HG02852 (cell line): ENCODE data around the gene KLHL26.
"Not testable (repeated sequence)": the region's sequence is repeated elsewhere in the genome, so short reads cannot be mapped to it uniquely, and the experiment has no call there.

Source experiments
- ATAC-seq: cut with Tn5 transposase; IDR thresholded peaks from one replicate; pipeline ENCODE4 v1.9.1; 2021; ENCODE audit warnings: mild to moderate bottlenecking, moderate library complexity; ENCODE audit not compliant: unreplicated experiment

Gene KLHL26

GRCh38 chr19:18636969-18637629 is at the start of gene KLHL26:
Gene KLHL26, plus strand, starts transcription at chr19:18637028. Its CDS starts 27 bp downstream, at chr19:18637055.
- no peak for ATAC-seq

- no peak for ATAC-seq
These were observed 49.3 kb upstream of the KLHL26 start for GRCh38 chr19:18587561-18587960.

- no peak for ATAC-seq
These were observed 48.7 kb upstream of the KLHL26 start for GRCh38 chr19:18587962-18588610.

- peak; percentile 73 for ATAC-seq
These were observed 48.0 kb upstream of the KLHL26 start, which contains the start of gene REX1BD for GRCh38 chr19:18588611-18589379. Gene REX1BD, plus strand, starts transcription at chr19:18588798. Its CDS starts 4 bp downstream, at chr19:18588802.

GRCh38 chr19:18589380-18590272 is 47.2 kb upstream of the KLHL26 start:
- peak; percentile 24 for ATAC-seq

GRCh38 chr19:18590273-18591272 is 46.3 kb upstream of the KLHL26 start:
- no peak for ATAC-seq

GRCh38 chr19:18591735-18592385 is 45.0 kb upstream of the KLHL26 start:
- ATAC-seq: no peak

GRCh38 chr19:18592732-18593131 is 44.1 kb upstream of the KLHL26 start:
- ATAC-seq: not testable (repeated sequence)

- ATAC-seq: no peak
These were observed 43.3 kb upstream of the KLHL26 start for GRCh38 chr19:18593367-18594095.

- no peak for ATAC-seq
These were observed 42.6 kb upstream of the KLHL26 start for GRCh38 chr19:18594096-18594823.

GRCh38 chr19:18594824-18595373 is 41.9 kb upstream of the KLHL26 start:
- no peak for ATAC-seq

- ATAC-seq: no peak
These were observed 41.4 kb upstream of the KLHL26 start for GRCh38 chr19:18595475-18595874.

- no peak for ATAC-seq
These were observed 40.1 kb upstream of the KLHL26 start for GRCh38 chr19:18596752-18597157.

- no peak for ATAC-seq
These were observed 38.8 kb upstream of the KLHL26 start for GRCh38 chr19:18597809-18598660.

- ATAC-seq: no peak
These were observed 37.3 kb upstream of the KLHL26 start for GRCh38 chr19:18599485-18599884.

- not testable (repeated sequence) for ATAC-seq
These were observed 36.0 kb upstream of the KLHL26 start for GRCh38 chr19:18600692-18601397.
